ENCODE measurements around the gene ADGRL1. TPM values are rescaled to one million over a fixed set of nuclear protein-coding genes. Genes with fewer than 3 reads are reported as not detected.

Gene ADGRL1
- total RNA-seq, 4 donors from 2014 or later: 22.3 to 36.4 (median 27.3) TPM

DNA sequence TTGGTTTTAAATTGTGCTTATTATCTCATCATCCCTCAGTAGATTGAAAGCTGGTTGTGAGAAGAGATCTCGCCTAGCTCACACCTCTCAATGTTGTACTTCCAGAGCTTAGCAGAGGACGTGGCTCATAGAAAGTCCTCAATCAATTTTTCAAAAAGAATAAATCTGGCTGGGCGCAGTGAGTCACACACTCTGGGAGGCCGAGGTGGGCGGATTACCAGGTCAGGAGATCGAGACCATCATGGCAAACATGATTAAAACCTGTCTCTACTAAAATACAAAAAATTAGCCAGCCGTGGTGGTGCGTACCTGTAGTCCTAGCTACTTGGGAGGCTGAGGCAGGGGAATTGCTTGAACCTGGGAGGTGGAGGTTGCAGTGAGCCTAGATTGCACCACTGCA is 64.9 kb downstream of the ADGRL1 start:
- H3K36me3 ChIP-seq: no peaks in the 10 kb centered on the region
- TF ChIP-seq CTCF (IDR thresholded peaks at IDR 0.05) (no peak), POLR2A (IDR thresholded peaks at IDR 0.05) (no peak), POLR2AphosphoS5 (IDR thresholded peaks at IDR 0.05) (no peak), EP300 (IDR thresholded peaks at IDR 0.05) (no peak)
- H3K27me3 ChIP-seq: no peaks in the 10 kb centered on the region
- no peak overlapping the region for H3K27ac ChIP-seq
- H3K9me3 ChIP-seq: no peaks in the 10 kb centered on the region
- no peak for DNase-seq (ENCODE audit: low spot score in 2 of 2)
- WGBS: 94% methylated on average over 8 of the region's 8 CpGs
- H3K4me3 ChIP-seq: no peak overlapping the region
- H3K4me1 ChIP-seq: peaks cover 24% of the 10 kb centered on the region

GRCh38 chr19:14139944-14140343 is 66.0 kb downstream of the ADGRL1 start:
- Histone ChIP-seq H3K27me3 (no peaks in the 10 kb centered on the region), H3K36me3 (no peaks in the 10 kb centered on the region), H3K4me1 (peaks cover 29% of the 10 kb centered on the region), H3K4me3 (no peak overlapping the region), H3K9me3 (no peaks in the 10 kb centered on the region), H3K27ac (no peak overlapping the region)
- TF ChIP-seq CTCF (IDR thresholded peaks at IDR 0.05) (no peak), EP300 (IDR thresholded peaks at IDR 0.05) (no peak), POLR2A (IDR thresholded peaks at IDR 0.05) (no peak), POLR2AphosphoS5 (IDR thresholded peaks at IDR 0.05) (no peak)
- 75% methylated on average over 9 of the region's 9 CpGs for whole genome bisulfite sequencing
- no peak for DNase-seq (ENCODE audit: low spot score in 2 of 2)

- TF ChIP-seq EP300 (IDR thresholded peaks at IDR 0.05) (no peak), POLR2A (IDR thresholded peaks at IDR 0.05) (no peak), POLR2AphosphoS5 (IDR thresholded peaks at IDR 0.05) (no peak), CTCF (IDR thresholded peaks at IDR 0.05) (no peak)
Measured at GRCh38 chr19:14138576-14139265, 67.2 kb downstream of the ADGRL1 start.

DNA sequence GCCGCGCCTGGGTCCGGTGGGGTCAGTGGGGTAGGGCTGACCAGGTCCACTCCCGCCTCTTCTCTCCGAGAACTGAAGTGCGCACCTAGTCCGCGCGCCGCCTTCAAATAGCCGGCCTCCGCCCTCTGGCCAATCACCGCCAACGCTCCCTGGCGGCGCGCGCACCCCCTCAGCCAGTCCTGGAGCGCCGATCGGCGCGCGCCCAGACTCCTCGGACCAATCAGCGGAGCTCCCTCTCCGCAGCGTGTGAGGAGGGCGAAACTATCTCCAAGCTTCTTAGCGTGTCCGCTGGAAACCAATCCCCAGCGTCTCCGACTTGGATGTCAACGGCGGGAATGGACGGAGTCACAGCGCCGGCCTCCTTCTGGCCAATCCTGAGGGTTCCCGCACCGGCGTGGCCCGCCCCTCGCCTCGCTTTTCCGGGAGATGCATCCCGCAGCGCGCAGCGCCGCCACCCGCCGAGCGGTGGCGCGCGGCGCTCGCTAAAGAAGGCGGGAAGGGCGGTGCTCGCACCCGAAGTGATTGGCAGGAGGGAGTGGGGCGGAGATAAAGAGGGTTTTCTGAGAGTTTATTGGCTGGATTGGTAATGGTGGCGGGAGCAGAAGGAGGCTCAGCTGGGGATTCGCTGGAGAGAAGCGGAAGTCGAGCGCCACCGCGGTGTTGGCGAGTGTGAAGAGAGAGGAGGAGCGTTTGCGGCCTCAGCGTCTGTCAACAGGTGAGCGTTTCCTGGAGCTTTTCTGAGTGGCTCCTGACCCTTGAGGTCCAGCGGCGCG is 69.3 kb downstream of the ADGRL1 start, which contains the start of gene ASF1B:
Gene ASF1B, minus strand, starts transcription at position 81 of the 773 bp plus-strand sequence. CDS start 133 bp downstream, outside the sequence.
- WGBS: 0% methylated on average over 50 of the region's 78 CpGs
- H3K36me3 ChIP-seq: no peaks in the 10 kb centered on the region
- H3K27me3 ChIP-seq: no peaks in the 10 kb centered on the region
- H3K9me3 ChIP-seq: no peaks in the 10 kb centered on the region
- H3K4me3 ChIP-seq: peak within 1 kb of the TSS; percentile 83
- peak within 1 kb of the TSS; percentile 91 for H3K27ac ChIP-seq
- peak; percentile 99 for DNase-seq (ENCODE audit: low spot score in 2 of 2)
- peaks cover 29% of the 10 kb centered on the region for H3K4me1 ChIP-seq
- TF ChIP-seq POLR2AphosphoS5 (IDR thresholded peaks at IDR 0.05) (peak in 2 of 3 donors; percentile 2 to 88), CTCF (IDR thresholded peaks at IDR 0.05) (peak; percentile 68 to 93), POLR2A (IDR thresholded peaks at IDR 0.05) (peak in 1 of 2 donors; percentile 9), EP300 (IDR thresholded peaks at IDR 0.05) (no peak)

More at GRCh38 chr19:14138576-14139265, 67.2 kb downstream of the ADGRL1 start:
- Histone ChIP-seq H3K4me1 (peaks cover 29% of the 10 kb centered on the region), H3K4me3 (no peak overlapping the region), H3K27me3 (no peaks in the 10 kb centered on the region), H3K27ac (no peak overlapping the region), H3K36me3 (no peaks in the 10 kb centered on the region), H3K9me3 (no peaks in the 10 kb centered on the region)
- DNase-seq (ENCODE audit: low spot score in 2 of 2): no peak
- 83% methylated on average over 9 of the region's 9 CpGs for WGBS

- Histone ChIP-seq H3K27me3 (no peaks in the 10 kb centered on the region), H3K36me3 (no peaks in the 10 kb centered on the region), H3K9me3 (no peaks in the 10 kb centered on the region), H3K27ac (no peak overlapping the region), H3K4me3 (peak overlapping the region; percentile 58), H3K4me1 (peaks cover 29% of the 10 kb centered on the region)
- DNase-seq (ENCODE audit: low spot score in 2 of 2): no peak
- WGBS: under 1% methylated on average over 14 of the region's 38 CpGs
- TF ChIP-seq POLR2AphosphoS5 (IDR thresholded peaks at IDR 0.05) (no peak), EP300 (IDR thresholded peaks at IDR 0.05) (no peak), POLR2A (IDR thresholded peaks at IDR 0.05) (no peak), CTCF (IDR thresholded peaks at IDR 0.05) (no peak)
Measured at GRCh38 chr19:14135985-14136508, 69.9 kb downstream of the ADGRL1 start.

All from suprapubic skin (tissue), 4 donors.